Neuronal stem cell (in vitro differentiated cells): Measurements from ENCODE around the gene SORCS2.
A peak's percentile ranks its signal among the peaks of the same experiment; 100 is the strongest.

Experiments
- DNase-seq: peaks from one replicate; pipeline ENCODE4 v3.0.0-alpha.2; 2013; ENCODE audit warnings: low spot score
- H2AFZ ChIP-seq: one replicate; pipeline ENCODE4 v1.6.1; 2013; ENCODE audit warnings: mild to moderate bottlenecking, low read length, inconsistent platforms
- H2AK5ac ChIP-seq: 2 replicates; pipeline ENCODE4 v1.6.1; 2013; ENCODE audit warnings: low read depth, mild to moderate bottlenecking, inconsistent platforms, low read length, moderate library complexity, mixed read lengths
- H2BK120ac ChIP-seq: 2 replicates; pipeline ENCODE4 v1.6.1; 2013; ENCODE audit warnings: low read depth, mild to moderate bottlenecking, inconsistent platforms, low read length, moderate library complexity, mixed read lengths
- H2BK12ac ChIP-seq: one replicate; pipeline ENCODE4 v1.6.1; 2013; ENCODE audit warnings: low read length, inconsistent platforms
- H2BK15ac ChIP-seq: 2 replicates; pipeline ENCODE4 v1.6.1; 2013; ENCODE audit warnings: mild to moderate bottlenecking, low read length, inconsistent platforms, mixed read lengths
- H2BK5ac ChIP-seq: one replicate; pipeline ENCODE4 v1.6.1; 2013; ENCODE audit warnings: inconsistent platforms, mild to moderate bottlenecking, low read length, moderate library complexity
- H3K14ac ChIP-seq: one replicate; pipeline ENCODE4 v1.6.1; 2013; ENCODE audit warnings: low read length, inconsistent platforms
- H3K18ac ChIP-seq: 2 replicates; pipeline ENCODE4 v1.6.1; 2013; ENCODE audit warnings: low read length, inconsistent platforms
- H3K23ac ChIP-seq: 2 replicates; pipeline ENCODE4 v1.6.1; 2013; ENCODE audit warnings: low read depth, mild to moderate bottlenecking, mixed read lengths, low read length, inconsistent platforms; ENCODE audit not compliant: poor library complexity
- H3K27ac ChIP-seq: replicated peaks from 3 replicates; pipeline ENCODE4 v1.5.1; 2013; ENCODE audit warnings: low read length, inconsistent platforms
- H3K27me3 ChIP-seq, 3 experiments: 2 replicates each; pipeline ENCODE4 v1.6.1; 2013; ENCODE audit warnings: low read length in 3 of 3, mild to moderate bottlenecking in 2 of 3, inconsistent platforms in 1 of 3, low read depth in 1 of 3, mixed read lengths in 1 of 3, moderate library complexity in 1 of 3; ENCODE audit not compliant: control insufficient read depth in 3 of 3, insufficient read depth in 3 of 3
- H3K36me3 ChIP-seq, 2 donors: replicated peaks in 1 of 2; 2 replicates each; pipeline ENCODE4 v1.6.1; 2013; ENCODE audit warnings: low read length in 2 of 2; ENCODE audit not compliant: control insufficient read depth in 2 of 2, insufficient read depth in 2 of 2
- H3K4ac ChIP-seq: 2 replicates; pipeline ENCODE4 v1.6.1; 2013; ENCODE audit warnings: inconsistent platforms, mild to moderate bottlenecking, low read length, moderate library complexity
- H3K4me1 ChIP-seq, 2 donors: 1 replicate in 1 of 2; 2 replicates in 1 of 2; pipeline ENCODE4 v1.6.1; 2013; ENCODE audit warnings: low read length in 2 of 2, low read depth in 1 of 2; ENCODE audit not compliant: control insufficient read depth in 2 of 2, insufficient read depth in 1 of 2
- H3K4me2 ChIP-seq: one replicate; pipeline ENCODE4 v1.6.1; 2013; ENCODE audit warnings: mild to moderate bottlenecking, low read length, inconsistent platforms; ENCODE audit not compliant: insufficient read depth, poor library complexity, severe bottlenecking
- H3K4me3 ChIP-seq, 2 donors: 2 replicates each; pipeline ENCODE4 v1.5.1; 2013; ENCODE audit warnings: low read length in 2 of 2, mild to moderate bottlenecking in 2 of 2, inconsistent platforms in 1 of 2, moderate library complexity in 1 of 2
- H3K79me1 ChIP-seq: one replicate; pipeline ENCODE4 v1.6.1; 2013; ENCODE audit warnings: low read depth, mild to moderate bottlenecking, inconsistent platforms, low read length, moderate library complexity
- H3K9ac ChIP-seq: one replicate; pipeline ENCODE4 v1.6.1; 2013; ENCODE audit warnings: mild to moderate bottlenecking, low read depth, low read length, inconsistent platforms; ENCODE audit not compliant: poor library complexity
- H3K9me3 ChIP-seq, 2 donors: replicated peaks in 1 of 2; 2 replicates each; pipeline versions ENCODE3 to v1.6.1; 2013; ENCODE audit warnings: low read length in 2 of 2, mild to moderate bottlenecking in 2 of 2, inconsistent platforms in 1 of 2, low read depth in 1 of 2, mixed read lengths in 1 of 2, moderate library complexity in 1 of 2; ENCODE audit not compliant: control insufficient read depth in 2 of 2, insufficient read depth in 1 of 2
- H4K8ac ChIP-seq: one replicate; pipeline ENCODE4 v1.6.1; 2013; ENCODE audit warnings: low read depth, mild to moderate bottlenecking, inconsistent platforms, low read length, moderate library complexity
- H4K91ac ChIP-seq: one replicate; pipeline ENCODE4 v1.6.1; 2013; ENCODE audit warnings: low read length, low read depth, mild to moderate bottlenecking, inconsistent platforms; ENCODE audit not compliant: poor library complexity
- WGBS, 2 donors: extraction: QIAGEN DNeasy Blood & Tissue Kit; methylation state at CpG; one replicate each; pipeline ENCODE4 v1.1.7; 2013; ENCODE audit warnings: missing lambda C conversion rate in 2 of 2, mixed read lengths in 1 of 2; ENCODE audit not compliant: insufficient read length in 2 of 2, insufficient replicate concordance in 1 of 2; ENCODE audit errors: extremely low coverage in 2 of 2; 5-methylcytosine and 5-hydroxymethylcytosine counted together

SORCS2 gene

DNA sequence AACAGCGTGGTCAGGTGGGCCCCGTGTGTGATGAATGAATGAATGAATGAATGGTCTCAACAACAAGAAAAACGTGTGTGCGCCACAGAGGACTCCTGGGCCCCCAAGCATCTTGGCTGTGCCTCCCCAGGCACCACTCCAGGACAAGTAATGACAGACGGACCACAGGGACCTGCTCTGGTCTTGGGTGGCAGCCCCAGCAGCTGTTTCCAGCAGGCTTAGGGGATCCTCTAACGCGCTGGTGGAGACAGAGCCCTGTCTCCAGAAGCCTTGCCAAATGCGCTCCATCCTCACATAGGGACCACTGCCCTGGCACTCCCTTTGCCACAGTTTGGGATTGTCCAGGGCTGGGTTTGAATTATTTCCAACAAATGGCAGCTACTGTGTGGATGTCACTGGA, 203.3 kb downstream of the SORCS2 start:
- Histone ChIP-seq H3K27ac (no peak overlapping the region), H3K14ac (no peak overlapping the region), H3K4me1 (peaks cover 0 to 26% of the 10 kb centered on the region in 2 donors), H3K4me2 (no peak overlapping the region), H3K4ac (no peak overlapping the region), H2BK120ac (no peak overlapping the region), H3K23ac (no peak overlapping the region), H3K4me3 (no peak overlapping the region), H3K27me3 (peaks cover 0 to 16% (median 0%) of the 10 kb centered on the region in 3 experiments), H3K9ac (no peak overlapping the region), H2BK15ac (peak overlapping the region; percentile 90), H3K36me3 (no peaks in the 10 kb centered on the region), H4K91ac (no peak overlapping the region), H2BK12ac (no peak overlapping the region), H3K79me1 (no peaks in the 10 kb centered on the region), H2AFZ (no peak overlapping the region), H3K9me3 (no peaks in the 10 kb centered on the region), H4K8ac (no peak overlapping the region), H3K18ac (peak overlapping the region; percentile 94), H2BK5ac (no peak overlapping the region), H2AK5ac (peak overlapping the region; percentile 93)
- no peak for DNase-seq
- WGBS, 2 donors, result no CpG with 5 or more reads among the region's 8 CpGs

DNA sequence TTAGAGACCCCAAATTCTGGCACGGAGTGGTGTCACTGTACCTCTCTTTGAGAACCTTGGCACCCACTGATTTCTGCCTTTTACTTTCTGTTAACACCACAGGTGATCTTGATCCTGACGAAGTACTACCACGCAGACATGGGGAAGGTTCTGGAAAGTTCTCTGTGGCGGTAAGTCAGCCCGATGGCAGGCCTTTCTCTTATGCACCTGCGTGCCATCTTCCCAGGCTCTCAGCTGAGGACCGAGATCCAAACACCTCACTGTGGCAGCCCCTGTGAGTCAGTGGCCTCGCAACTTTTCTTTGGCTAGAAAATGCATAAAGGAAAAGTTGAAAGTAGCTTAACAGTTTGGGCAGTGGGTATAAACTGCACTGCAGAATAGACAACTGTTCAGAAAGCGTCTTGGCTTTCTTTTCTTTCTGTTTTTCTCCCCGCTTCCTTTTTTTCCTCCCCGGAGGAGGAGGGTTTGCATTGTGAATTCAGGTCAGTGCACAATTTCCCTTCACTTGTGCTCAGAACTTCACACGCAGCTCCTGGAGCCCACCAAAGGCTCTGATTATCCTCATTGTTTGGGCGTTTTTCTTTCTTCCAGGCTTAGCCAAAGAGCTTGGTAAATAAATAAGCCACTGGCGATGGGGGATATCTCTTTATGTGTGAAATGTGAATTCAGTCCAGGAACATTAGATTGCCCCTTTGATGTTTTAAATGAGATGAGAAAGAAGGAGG, 204.0 kb downstream of the SORCS2 start:
- Histone ChIP-seq H3K18ac (peak overlapping the region; percentile 94), H3K4ac (no peak overlapping the region), H3K23ac (peak overlapping the region; percentile 12), H3K4me1 (peaks cover 0 to 26% of the 10 kb centered on the region in 2 donors), H3K27ac (peak overlapping the region; percentile 46), H2AFZ (no peak overlapping the region), H2BK15ac (no peak overlapping the region), H4K8ac (no peak overlapping the region), H3K14ac (no peak overlapping the region), H3K27me3 (peaks cover 0 to 12% (median 0%) of the 10 kb centered on the region in 3 experiments), H4K91ac (no peak overlapping the region), H3K9ac (no peak overlapping the region), H3K4me3 (no peak overlapping the region), H3K36me3 (no peaks in the 10 kb centered on the region), H3K79me1 (no peaks in the 10 kb centered on the region), H2BK120ac (no peak overlapping the region), H3K4me2 (no peak overlapping the region), H2BK12ac (no peak overlapping the region), H3K9me3 (no peaks in the 10 kb centered on the region), H2AK5ac (peak overlapping the region; percentile 93), H2BK5ac (no peak overlapping the region)
- peak; percentile 29 for DNase-seq
- no CpG with 5 or more reads among the region's 14 CpGs for WGBS, 2 donors

DNA sequence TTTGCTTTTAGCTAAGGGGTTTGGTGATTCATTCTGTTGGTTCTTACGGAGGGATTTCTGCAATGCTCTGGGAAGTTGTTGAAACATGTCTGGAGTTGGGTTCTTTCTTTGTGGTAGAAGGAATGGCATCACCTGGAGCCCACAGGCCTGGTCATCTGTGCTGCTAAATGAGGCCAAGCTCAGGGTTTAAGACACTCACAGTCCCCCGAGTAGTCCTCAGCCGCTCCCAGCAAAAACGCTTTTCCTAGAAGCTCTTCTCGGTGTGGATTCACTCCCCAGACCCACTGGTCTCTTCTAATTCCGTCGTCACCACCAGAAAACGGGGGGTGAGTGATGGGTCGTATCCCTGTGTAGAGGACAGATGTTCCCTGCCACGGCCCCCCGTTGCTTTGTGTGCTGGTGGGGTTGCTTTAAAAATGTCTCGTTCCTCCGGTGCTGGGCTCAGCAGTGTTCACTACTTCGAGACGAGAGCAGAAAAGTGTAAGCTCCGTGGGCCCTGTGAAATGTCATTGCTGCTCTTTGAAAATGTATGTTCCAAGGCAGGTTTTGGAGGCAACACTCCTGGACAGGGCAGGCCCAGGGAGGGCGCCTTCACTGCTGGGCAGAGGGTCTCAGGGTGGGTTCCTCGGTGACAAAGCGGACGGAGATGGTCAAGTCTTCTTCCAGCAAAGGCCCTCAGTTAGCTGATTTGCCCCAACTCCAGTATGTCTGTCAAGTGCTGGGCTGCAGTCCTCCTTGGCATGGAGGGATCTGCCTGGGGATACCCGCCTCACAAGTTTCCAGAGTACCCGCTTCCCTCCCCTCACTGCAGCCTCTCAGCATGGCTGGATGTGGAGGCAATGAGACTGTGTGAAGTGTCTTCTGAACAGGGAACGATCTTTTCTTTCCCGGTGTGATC, 205.1 kb downstream of the SORCS2 start:
- H3K4ac ChIP-seq, result peak overlapping the region; percentile 14

DNA sequence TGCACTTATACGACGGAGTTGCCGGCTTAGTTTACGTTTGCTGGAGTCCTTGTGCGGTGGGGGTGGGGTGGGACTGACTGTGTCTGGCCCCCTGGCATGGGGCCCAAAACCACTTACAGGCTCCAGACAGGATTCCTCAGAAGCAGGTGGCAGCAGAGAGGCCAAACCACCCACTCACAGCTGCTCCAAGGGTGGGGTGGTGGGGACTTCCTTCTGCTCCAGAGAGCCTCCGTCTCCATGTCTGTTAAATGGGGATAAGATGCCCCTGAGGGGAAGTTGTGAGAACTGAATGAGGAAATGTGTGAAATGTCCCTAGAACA, 205.7 kb downstream of the SORCS2 start:
- WGBS, 2 donors, result no CpG with 5 or more reads among the region's 6 CpGs
- peaks cover 0 to under 1% of the 10 kb centered on the region in 2 donors for H3K9me3 ChIP-seq
- H3K18ac ChIP-seq, result peak overlapping the region; percentile 88
- H3K36me3 ChIP-seq, result no peaks in the 10 kb centered on the region
- no peak overlapping the region for H3K4me2 ChIP-seq
- H3K9ac ChIP-seq, result no peak overlapping the region
- no peak overlapping the region for H3K23ac ChIP-seq
- H3K27me3 ChIP-seq, result peaks cover 0 to 12% (median 0%) of the 10 kb centered on the region in 3 experiments
- H2BK120ac ChIP-seq, result no peak overlapping the region
- H2BK15ac ChIP-seq, result peak overlapping the region; percentile 81
- no peak overlapping the region for H4K91ac ChIP-seq
- H3K4me1 ChIP-seq, result peaks cover 0 to 20% of the 10 kb centered on the region in 2 donors
- peak overlapping the region; percentile 29 for H2BK5ac ChIP-seq
- no peak for DNase-seq
- no peak overlapping the region for H2AFZ ChIP-seq
- H3K27ac ChIP-seq, result no peak overlapping the region
- H4K8ac ChIP-seq, result no peak overlapping the region
- no peak overlapping the region for H2BK12ac ChIP-seq
- no peaks in the 10 kb centered on the region for H3K79me1 ChIP-seq
- H3K4ac ChIP-seq, result no peak overlapping the region
- no peak overlapping the region for H3K14ac ChIP-seq
- no peak overlapping the region for H3K4me3 ChIP-seq
- H2AK5ac ChIP-seq, result peak overlapping the region; percentile 63

More for the DNA sequence above, 205.1 kb downstream of the SORCS2 start:
- Histone ChIP-seq H3K9me3 (no peaks in the 10 kb centered on the region), H2AK5ac (peak overlapping the region; percentile 63), H3K79me1 (no peaks in the 10 kb centered on the region), H2BK120ac (no peak overlapping the region), H2BK5ac (peak overlapping the region; percentile 29), H3K4me3 (no peak overlapping the region), H4K91ac (no peak overlapping the region), H3K4me2 (no peak overlapping the region), H3K4me1 (peaks cover 0 to 21% of the 10 kb centered on the region in 2 donors), H3K27me3 (peaks cover 0 to 12% (median 0%) of the 10 kb centered on the region in 3 experiments), H2AFZ (no peak overlapping the region), H2BK15ac (peak overlapping the region; percentile 81), H3K36me3 (no peaks in the 10 kb centered on the region), H3K18ac (peak overlapping the region; percentile 88), H3K9ac (peak overlapping the region; percentile 44), H2BK12ac (peak overlapping the region; percentile 30), H3K27ac (no peak overlapping the region), H4K8ac (no peak overlapping the region), H3K23ac (no peak overlapping the region), H3K14ac (no peak overlapping the region)
- WGBS, 2 donors, result no CpG with 5 or more reads among the region's 24 CpGs
- DNase-seq, result no peak
